HepG2 (cell line): ENCODE data around the gene SF3B6. TPM values are rescaled to one million over a fixed set of nuclear protein-coding genes. Genes with fewer than 3 reads are reported as not detected.
A peak's percentile ranks its signal among the peaks of the same experiment; 100 is the strongest.

ENCODE experiments used
- CREB3 ChIP-seq: sonication (generic); formaldehyde crosslinking; IDR thresholded peaks from 2 replicates; pipeline ENCODE4 v1.5.0; 2020; ENCODE audit warnings: missing genetic modification reagents
- HDAC1 ChIP-seq: sonication (generic); formaldehyde crosslinking; IDR thresholded peaks from 2 replicates; pipeline ENCODE4 v1.5.1; 2020; ENCODE audit warnings: mild to moderate bottlenecking, missing genetic modification reagents
- NFE2L2 ChIP-seq: fragments of 150-350 bp; IDR thresholded peaks from 2 replicates; pipeline ENCODE4 v1.6.1; 2014; ENCODE audit warnings: low read length
- RBFOX2 ChIP-seq: fragments of 200-400 bp; formaldehyde crosslinking; IDR thresholded peaks from 2 replicates; pipeline ENCODE4 v1.6.1; 2017; ENCODE audit warnings: low read depth, mild to moderate bottlenecking, low read length
- SALL1 ChIP-seq: sonication (generic); formaldehyde crosslinking; IDR thresholded peaks from 2 replicates; pipeline ENCODE4 v1.8.0; 2022; ENCODE audit warnings: mild to moderate bottlenecking, missing genetic modification reagents
- SOX5 ChIP-seq: IDR thresholded peaks from 2 replicates; pipeline ENCODE4 v1.6.1; 2016; ENCODE audit warnings: borderline replicate concordance
- UBTF ChIP-seq: sonication (generic); formaldehyde crosslinking; IDR thresholded peaks from 2 replicates; pipeline ENCODE4 v1.4.0; 2020; ENCODE audit warnings: mild to moderate bottlenecking, missing genetic modification reagents
- ZFP1 ChIP-seq: IDR thresholded peaks from 2 replicates; pipeline ENCODE4 v1.6.1; 2016
- ZNF281 ChIP-seq: sonication (generic); formaldehyde crosslinking; IDR thresholded peaks from 2 replicates; pipeline ENCODE4 v1.4.0; 2020; ENCODE audit warnings: missing genetic modification reagents, borderline replicate concordance
- polyA plus RNA-seq, 8 experiments: library from polyadenylated mRNA; depleted of rRNA in 3 of 8; stranded (reverse) in 7 of 8; unstranded in 1 of 8; fragments of >200 nt; fragmentation: Illumina TruSeq in 4 of 8; extraction: Trizol in 4 of 8; gene quantifications; 2 replicates each; pipeline versions ENCODE4 v1.2.1 to v1.2.3, GENCODE V29; 2011 to 2016; ENCODE audit warnings: low read depth in 4 of 8, missing spikeins in 1 of 8, mixed read lengths in 1 of 8; ENCODE audit not compliant: insufficient read depth in 1 of 8
- total RNA-seq, 5 experiments: library from RNA; depleted of rRNA; stranded (reverse); fragments of >200 nt; fragmentation: Illumina TruSeq; extraction: Trizol; gene quantifications; 2 replicates each; pipeline ENCODE4 v1.2.3, GENCODE V29; 2016; ENCODE audit warnings: low read depth in 1 of 5
- TF ChIP-seq, protein P1 (sequence below): IDR thresholded peaks from 2 replicates; pipeline ENCODE4 v1.6.1; 2012; ENCODE audit warnings: low read depth, low read length, improper control_type of control experiment
- TF ChIP-seq, protein P2 (sequence below): sonication (generic); formaldehyde crosslinking; IDR thresholded peaks from 2 replicates; pipeline ENCODE4 v1.4.0; 2020; ENCODE audit warnings: missing genetic modification reagents
- TF ChIP-seq, protein P3 (sequence below): sonication (generic); formaldehyde crosslinking; IDR thresholded peaks from 2 replicates; pipeline ENCODE4 v1.9.0; 2022; ENCODE audit warnings: missing genetic modification reagents, mild to moderate bottlenecking, borderline replicate concordance

Gene SF3B6
- total and polyA plus RNA-seq, 2 of the 13 experiments (the other 11 are each of a cell fraction or from before 2014, with no cell fraction given), result 177 to 182 TPM

DNA sequence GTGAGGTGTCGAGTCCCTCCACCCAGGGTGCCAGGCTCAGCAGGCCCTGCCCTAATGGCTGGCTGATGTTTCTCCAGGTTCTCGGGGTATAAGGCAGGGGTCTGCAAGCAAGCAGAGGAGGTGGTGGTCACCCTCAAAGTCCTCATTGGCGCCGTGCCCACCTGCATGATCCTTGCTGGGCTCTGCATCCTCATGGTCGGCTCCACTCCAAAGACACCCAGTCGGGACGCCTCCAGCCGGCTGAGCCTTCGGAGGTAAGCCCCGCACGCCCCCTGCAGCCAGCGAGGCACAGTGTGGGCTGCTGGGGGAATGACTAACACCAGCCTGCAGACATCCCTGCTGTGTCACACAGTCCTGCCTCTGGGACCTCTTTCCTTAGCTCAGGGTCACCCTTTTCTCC lies 52.1 kb downstream of the SF3B6 start (continued):
- TF ChIP-seq, protein P1, sequence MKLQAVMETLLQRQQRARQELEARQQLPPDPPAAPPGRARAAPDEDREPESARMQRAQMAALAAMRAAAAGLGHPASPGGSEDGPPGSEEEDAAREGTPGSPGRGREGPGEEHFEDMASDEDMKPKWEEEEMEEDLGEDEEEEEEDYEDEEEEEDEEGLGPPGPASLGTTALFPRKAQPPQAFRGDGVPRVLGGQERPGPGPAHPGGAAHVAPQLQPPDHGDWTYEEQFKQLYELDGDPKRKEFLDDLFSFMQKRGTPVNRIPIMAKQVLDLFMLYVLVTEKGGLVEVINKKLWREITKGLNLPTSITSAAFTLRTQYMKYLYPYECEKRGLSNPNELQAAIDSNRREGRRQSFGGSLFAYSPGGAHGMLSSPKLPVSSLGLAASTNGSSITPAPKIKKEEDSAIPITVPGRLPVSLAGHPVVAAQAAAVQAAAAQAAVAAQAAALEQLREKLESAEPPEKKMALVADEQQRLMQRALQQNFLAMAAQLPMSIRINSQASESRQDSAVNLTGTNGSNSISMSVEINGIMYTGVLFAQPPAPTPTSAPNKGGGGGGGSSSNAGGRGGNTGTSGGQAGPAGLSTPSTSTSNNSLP, result no peak
- TF ChIP-seq SALL1 (CRISPR knock-in tag) (no peak), HDAC1 (CRISPR knock-in tag) (no peak), UBTF (peak; percentile 49; the same call in 1 of the 2 replicates), SOX5 (no peak), RBFOX2 (no peak), CREB3 (CRISPR knock-in tag) (no peak), NFE2L2 (no peak), ZFP1 (CRISPR knock-in tag) (no peak), ZNF281 (no peak)
- TF ChIP-seq, protein P2, sequence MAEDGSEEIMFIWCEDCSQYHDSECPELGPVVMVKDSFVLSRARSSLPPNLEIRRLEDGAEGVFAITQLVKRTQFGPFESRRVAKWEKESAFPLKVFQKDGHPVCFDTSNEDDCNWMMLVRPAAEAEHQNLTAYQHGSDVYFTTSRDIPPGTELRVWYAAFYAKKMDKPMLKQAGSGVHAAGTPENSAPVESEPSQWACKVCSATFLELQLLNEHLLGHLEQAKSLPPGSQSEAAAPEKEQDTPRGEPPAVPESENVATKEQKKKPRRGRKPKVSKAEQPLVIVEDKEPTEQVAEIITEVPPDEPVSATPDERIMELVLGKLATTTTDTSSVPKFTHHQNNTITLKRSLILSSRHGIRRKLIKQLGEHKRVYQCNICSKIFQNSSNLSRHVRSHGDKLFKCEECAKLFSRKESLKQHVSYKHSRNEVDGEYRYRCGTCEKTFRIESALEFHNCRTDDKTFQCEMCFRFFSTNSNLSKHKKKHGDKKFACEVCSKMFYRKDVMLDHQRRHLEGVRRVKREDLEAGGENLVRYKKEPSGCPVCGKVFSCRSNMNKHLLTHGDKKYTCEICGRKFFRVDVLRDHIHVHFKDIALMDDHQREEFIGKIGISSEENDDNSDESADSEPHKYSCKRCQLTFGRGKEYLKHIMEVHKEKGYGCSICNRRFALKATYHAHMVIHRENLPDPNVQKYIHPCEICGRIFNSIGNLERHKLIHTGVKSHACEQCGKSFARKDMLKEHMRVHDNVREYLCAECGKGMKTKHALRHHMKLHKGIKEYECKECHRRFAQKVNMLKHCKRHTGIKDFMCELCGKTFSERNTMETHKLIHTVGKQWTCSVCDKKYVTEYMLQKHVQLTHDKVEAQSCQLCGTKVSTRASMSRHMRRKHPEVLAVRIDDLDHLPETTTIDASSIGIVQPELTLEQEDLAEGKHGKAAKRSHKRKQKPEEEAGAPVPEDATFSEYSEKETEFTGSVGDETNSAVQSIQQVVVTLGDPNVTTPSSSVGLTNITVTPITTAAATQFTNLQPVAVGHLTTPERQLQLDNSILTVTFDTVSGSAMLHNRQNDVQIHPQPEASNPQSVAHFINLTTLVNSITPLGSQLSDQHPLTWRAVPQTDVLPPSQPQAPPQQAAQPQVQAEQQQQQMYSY (CRISPR knock-in tag), result no peak
- TF ChIP-seq, protein P3, sequence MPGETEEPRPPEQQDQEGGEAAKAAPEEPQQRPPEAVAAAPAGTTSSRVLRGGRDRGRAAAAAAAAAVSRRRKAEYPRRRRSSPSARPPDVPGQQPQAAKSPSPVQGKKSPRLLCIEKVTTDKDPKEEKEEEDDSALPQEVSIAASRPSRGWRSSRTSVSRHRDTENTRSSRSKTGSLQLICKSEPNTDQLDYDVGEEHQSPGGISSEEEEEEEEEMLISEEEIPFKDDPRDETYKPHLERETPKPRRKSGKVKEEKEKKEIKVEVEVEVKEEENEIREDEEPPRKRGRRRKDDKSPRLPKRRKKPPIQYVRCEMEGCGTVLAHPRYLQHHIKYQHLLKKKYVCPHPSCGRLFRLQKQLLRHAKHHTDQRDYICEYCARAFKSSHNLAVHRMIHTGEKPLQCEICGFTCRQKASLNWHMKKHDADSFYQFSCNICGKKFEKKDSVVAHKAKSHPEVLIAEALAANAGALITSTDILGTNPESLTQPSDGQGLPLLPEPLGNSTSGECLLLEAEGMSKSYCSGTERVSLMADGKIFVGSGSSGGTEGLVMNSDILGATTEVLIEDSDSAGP (CRISPR knock-in tag), result peak; percentile 18; the same call in 1 of the 2 replicates
